ENCODE data around the gene GCN1. TPM values are rescaled to one million over a fixed set of nuclear protein-coding genes. Genes with fewer than 3 reads are reported as not detected.
"Not testable (repeated sequence)": the region's sequence is repeated elsewhere in the genome, so short reads cannot be mapped to it uniquely, and the experiment has no call there.

GCN1 gene
- total and polyA plus RNA-seq, 4 donors = 6.4 to 89.8 (median 48.6) TPM

GRCh38 chr12:120218680-120219606 lies 24.4 kb upstream of the GCN1 start:
- no peaks in the 10 kb centered on the region for H3K9me3 ChIP-seq (ENCODE audit: control insufficient read depth, low read length)
- DNase-seq (no peak), ATAC-seq (ENCODE audit: low FRiP score) (no peak)
- H3K4me3 ChIP-seq (ENCODE audit: low read length in 2 of 2) = no peak overlapping the region
- no peak overlapping the region for H3K27ac ChIP-seq (ENCODE audit: low read depth in 1 of 2, low read length in 2 of 2)
- no peaks in the 10 kb centered on the region for H3K27me3 ChIP-seq (ENCODE audit: control insufficient read depth in 1 of 2, insufficient read depth in 2 of 2, low read length in 1 of 2)
- WGBS, 2 donors = 87 to 91% methylated on average over 19 of the region's 19 CpGs
- intact Hi-C loops (cut with DNase I) = no loop called here
- H3K4me1 ChIP-seq (ENCODE audit: control insufficient read depth in 1 of 2, insufficient read depth in 2 of 2, low read length in 2 of 2) = no peaks in the 10 kb centered on the region
- H3K36me3 ChIP-seq (ENCODE audit: control insufficient read depth in 1 of 2, insufficient read depth in 2 of 2, low read length in 1 of 2) = peaks cover 0 to 22% of the 10 kb centered on the region in 2 donors

- Histone ChIP-seq H3K9me3 (ENCODE audit: control insufficient read depth, low read length) (no peaks in the 10 kb centered on the region), H3K36me3 (ENCODE audit: control insufficient read depth in 1 of 2, insufficient read depth in 2 of 2, low read length in 1 of 2) (peaks cover 0 to 19% of the 10 kb centered on the region in 2 donors), H3K4me3 (ENCODE audit: low read length in 2 of 2) (no peak overlapping the region), H3K4me1 (ENCODE audit: control insufficient read depth in 1 of 2, insufficient read depth in 2 of 2, low read length in 2 of 2) (no peaks in the 10 kb centered on the region), H3K27me3 (ENCODE audit: control insufficient read depth in 1 of 2, insufficient read depth in 2 of 2, low read length in 1 of 2) (no peaks in the 10 kb centered on the region), H3K27ac (ENCODE audit: low read depth in 1 of 2, low read length in 2 of 2) (no peak overlapping the region)
- intact Hi-C loops (cut with DNase I) = no loop called here
- no peak for ATAC-seq (ENCODE audit: low FRiP score)
- peak in 1 of 2 donors; percentile 42 for DNase-seq
- WGBS, 2 donors = 83% methylated on average over 32 of the region's 32 CpGs
These were observed 22.5 kb upstream of the GCN1 start for GRCh38 chr12:120216742-120217605.

GRCh38 chr12:120215766-120216735 lies 21.5 kb upstream of the GCN1 start:
- no peaks in the 10 kb centered on the region for H3K27me3 ChIP-seq (ENCODE audit: control insufficient read depth in 1 of 2, insufficient read depth in 2 of 2, low read length in 1 of 2)
- DNase-seq (no peak), ATAC-seq (ENCODE audit: low FRiP score) (no peak)
- 82 to 83% methylated on average over 23 of the region's 23 CpGs for WGBS, 2 donors
- no peaks in the 10 kb centered on the region for H3K4me1 ChIP-seq (ENCODE audit: control insufficient read depth in 1 of 2, insufficient read depth in 2 of 2, low read length in 2 of 2)
- H3K36me3 ChIP-seq (ENCODE audit: control insufficient read depth in 1 of 2, insufficient read depth in 2 of 2, low read length in 1 of 2) = peaks cover 0 to 18% of the 10 kb centered on the region in 2 donors
- no peak overlapping the region for H3K27ac ChIP-seq (ENCODE audit: low read depth in 1 of 2, low read length in 2 of 2)
- intact Hi-C loops (cut with DNase I) = no loop called here
- no peaks in the 10 kb centered on the region for H3K9me3 ChIP-seq (ENCODE audit: control insufficient read depth, low read length)
- no peak overlapping the region for H3K4me3 ChIP-seq (ENCODE audit: low read length in 2 of 2)

GRCh38 chr12:120215357-120215735 lies 20.8 kb upstream of the GCN1 start:
- Histone ChIP-seq H3K27me3 (ENCODE audit: control insufficient read depth in 1 of 2, insufficient read depth in 2 of 2, low read length in 1 of 2) (no peaks in the 10 kb centered on the region), H3K4me1 (ENCODE audit: control insufficient read depth in 1 of 2, insufficient read depth in 2 of 2, low read length in 2 of 2) (no peaks in the 10 kb centered on the region), H3K27ac (ENCODE audit: low read depth in 1 of 2, low read length in 2 of 2) (no peak overlapping the region), H3K4me3 (ENCODE audit: low read length in 2 of 2) (no peak overlapping the region), H3K36me3 (ENCODE audit: control insufficient read depth in 1 of 2, insufficient read depth in 2 of 2, low read length in 1 of 2) (peaks cover 0 to 18% of the 10 kb centered on the region in 2 donors), H3K9me3 (ENCODE audit: control insufficient read depth, low read length) (no peaks in the 10 kb centered on the region)
- WGBS, 2 donors = 81 to 83% methylated on average over 14 to 15 of the region's 15 CpGs
- intact Hi-C loops (cut with DNase I) = no loop called here
- DNase-seq (no peak), ATAC-seq (ENCODE audit: low FRiP score) (no peak)

- no peak overlapping the region for H3K4me3 ChIP-seq (ENCODE audit: low read length in 2 of 2)
- H3K27me3 ChIP-seq (ENCODE audit: control insufficient read depth in 1 of 2, insufficient read depth in 2 of 2, low read length in 1 of 2) = no peaks in the 10 kb centered on the region
- ATAC-seq (ENCODE audit: low FRiP score) = no peak
- DNase-seq = peak in 1 of 2 donors; percentile 47
- no peak overlapping the region for H3K27ac ChIP-seq (ENCODE audit: low read depth in 1 of 2, low read length in 2 of 2)
- intact Hi-C loops (cut with DNase I) = no loop called here
- WGBS, 2 donors = 85 to 89% methylated on average over 31 to 34 of the region's 34 CpGs
- peaks cover 0 to 18% of the 10 kb centered on the region in 2 donors for H3K36me3 ChIP-seq (ENCODE audit: control insufficient read depth in 1 of 2, insufficient read depth in 2 of 2, low read length in 1 of 2)
- no peaks in the 10 kb centered on the region for H3K4me1 ChIP-seq (ENCODE audit: control insufficient read depth in 1 of 2, insufficient read depth in 2 of 2, low read length in 2 of 2)
- H3K9me3 ChIP-seq (ENCODE audit: control insufficient read depth, low read length) = no peaks in the 10 kb centered on the region
These were observed 20.3 kb upstream of the GCN1 start for GRCh38 chr12:120214626-120215356.

GRCh38 chr12:120213758-120214157 lies 19.2 kb upstream of the GCN1 start:
- 94% methylated on average over 20 of the region's 20 CpGs for WGBS, 2 donors
- H3K9me3 ChIP-seq (ENCODE audit: control insufficient read depth, low read length) = no peaks in the 10 kb centered on the region
- intact Hi-C loops (cut with DNase I) = no loop called here
- H3K4me1 ChIP-seq (ENCODE audit: control insufficient read depth in 1 of 2, insufficient read depth in 2 of 2, low read length in 2 of 2) = no peaks in the 10 kb centered on the region
- H3K36me3 ChIP-seq (ENCODE audit: control insufficient read depth in 1 of 2, insufficient read depth in 2 of 2, low read length in 1 of 2) = peaks cover 0 to 12% of the 10 kb centered on the region in 2 donors
- H3K27me3 ChIP-seq (ENCODE audit: control insufficient read depth in 1 of 2, insufficient read depth in 2 of 2, low read length in 1 of 2) = no peaks in the 10 kb centered on the region
- no peak for ATAC-seq (ENCODE audit: low FRiP score)
- no peak overlapping the region for H3K27ac ChIP-seq (ENCODE audit: low read depth in 1 of 2, low read length in 2 of 2)
- no peak overlapping the region for H3K4me3 ChIP-seq (ENCODE audit: low read length in 2 of 2)
- peak in 1 of 2 donors; percentile 42 for DNase-seq

GRCh38 chr12:120213182-120213581 lies 18.7 kb upstream of the GCN1 start:
- H3K9me3 ChIP-seq (ENCODE audit: control insufficient read depth, low read length); DNase-seq; H3K27ac ChIP-seq (ENCODE audit: low read depth in 1 of 2, low read length in 2 of 2); H3K4me1 ChIP-seq (ENCODE audit: control insufficient read depth in 1 of 2, insufficient read depth in 2 of 2, low read length in 2 of 2); H3K4me3 ChIP-seq (ENCODE audit: low read length in 2 of 2); H3K27me3 ChIP-seq (ENCODE audit: control insufficient read depth in 1 of 2, insufficient read depth in 2 of 2, low read length in 1 of 2); ATAC-seq (ENCODE audit: low FRiP score); intact Hi-C loops (cut with DNase I): not testable (repeated sequence)
- WGBS, 2 donors = 71 to 85% methylated on average over 5 of the region's 5 CpGs
- peaks cover 0 to 12% of the 10 kb centered on the region in 2 donors for H3K36me3 ChIP-seq (ENCODE audit: control insufficient read depth in 1 of 2, insufficient read depth in 2 of 2, low read length in 1 of 2)
